ENCODE data around the gene RND1.

The RND1 gene

DNA sequence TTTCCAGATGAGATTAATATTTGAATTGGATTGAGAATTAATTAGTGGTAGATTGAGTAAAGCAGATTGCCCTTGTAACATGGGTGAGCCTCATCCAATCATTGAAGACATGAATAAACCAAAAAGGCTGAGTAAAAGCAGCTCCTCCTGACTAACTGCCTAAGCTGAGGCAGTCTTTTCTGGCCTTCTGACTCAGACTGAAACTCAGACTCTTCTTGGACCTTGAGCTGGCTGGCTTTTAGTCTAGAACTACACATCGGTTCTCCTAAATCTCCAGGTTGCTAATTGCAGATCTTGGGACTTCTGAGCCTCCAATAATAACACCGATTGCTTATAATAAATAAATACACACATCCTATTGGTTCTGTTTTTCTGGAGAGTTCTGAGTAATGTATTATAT, 35.6 kb upstream of the RND1 start:
- Histone ChIP-seq H3K36me3 (replicated peaks) (no peaks in the 10 kb centered on the region), H3K27me3 (replicated peaks) (no peaks in the 10 kb centered on the region), H3K4me3 (ENCODE audit: low read depth, low read length) (no peak overlapping the region), H3K27ac (no peak overlapping the region)
- in situ Hi-C loops (cut with HindIII; ENCODE audit: low pct_ligation_motif_present, low sequenced_read_pairs) = no loop called here
- TF ChIP-seq, protein P1, sequence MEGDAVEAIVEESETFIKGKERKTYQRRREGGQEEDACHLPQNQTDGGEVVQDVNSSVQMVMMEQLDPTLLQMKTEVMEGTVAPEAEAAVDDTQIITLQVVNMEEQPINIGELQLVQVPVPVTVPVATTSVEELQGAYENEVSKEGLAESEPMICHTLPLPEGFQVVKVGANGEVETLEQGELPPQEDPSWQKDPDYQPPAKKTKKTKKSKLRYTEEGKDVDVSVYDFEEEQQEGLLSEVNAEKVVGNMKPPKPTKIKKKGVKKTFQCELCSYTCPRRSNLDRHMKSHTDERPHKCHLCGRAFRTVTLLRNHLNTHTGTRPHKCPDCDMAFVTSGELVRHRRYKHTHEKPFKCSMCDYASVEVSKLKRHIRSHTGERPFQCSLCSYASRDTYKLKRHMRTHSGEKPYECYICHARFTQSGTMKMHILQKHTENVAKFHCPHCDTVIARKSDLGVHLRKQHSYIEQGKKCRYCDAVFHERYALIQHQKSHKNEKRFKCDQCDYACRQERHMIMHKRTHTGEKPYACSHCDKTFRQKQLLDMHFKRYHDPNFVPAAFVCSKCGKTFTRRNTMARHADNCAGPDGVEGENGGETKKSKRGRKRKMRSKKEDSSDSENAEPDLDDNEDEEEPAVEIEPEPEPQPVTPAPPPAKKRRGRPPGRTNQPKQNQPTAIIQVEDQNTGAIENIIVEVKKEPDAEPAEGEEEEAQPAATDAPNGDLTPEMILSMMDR (IDR thresholded peaks at IDR 0.05; ENCODE audit: low read depth, low read length, missing control alignments) = no peak
- DNase-seq = no peak

DNA sequence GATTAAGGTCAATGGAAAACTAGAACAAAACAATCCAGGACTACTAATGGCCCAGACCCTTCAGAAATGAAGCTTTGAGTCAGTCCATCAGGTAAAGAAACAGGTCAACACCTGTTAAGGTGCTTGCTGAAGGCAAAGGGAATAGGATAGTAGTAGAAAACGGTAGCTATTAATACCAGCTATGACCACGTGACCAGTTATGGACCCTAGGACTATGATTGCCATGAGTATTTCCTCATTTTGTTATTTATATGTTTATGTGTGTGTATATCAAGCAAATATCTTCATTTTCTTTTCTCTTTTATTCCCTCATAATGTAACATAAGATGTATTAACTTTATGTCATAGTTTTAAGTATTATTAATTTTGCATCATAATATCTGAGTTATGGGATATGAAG, 34.0 kb upstream of the RND1 start:
- Histone ChIP-seq H3K36me3 (replicated peaks) (no peaks in the 10 kb centered on the region), H3K27ac (no peak overlapping the region), H3K27me3 (replicated peaks) (no peaks in the 10 kb centered on the region), H3K4me3 (ENCODE audit: low read depth, low read length) (no peak overlapping the region)
- DNase-seq = no peak
- in situ Hi-C loops (cut with HindIII; ENCODE audit: low pct_ligation_motif_present, low sequenced_read_pairs) = no loop called here
- TF ChIP-seq, protein P1 (IDR thresholded peaks at IDR 0.05; ENCODE audit: low read depth, low read length, missing control alignments) = no peak

DNA sequence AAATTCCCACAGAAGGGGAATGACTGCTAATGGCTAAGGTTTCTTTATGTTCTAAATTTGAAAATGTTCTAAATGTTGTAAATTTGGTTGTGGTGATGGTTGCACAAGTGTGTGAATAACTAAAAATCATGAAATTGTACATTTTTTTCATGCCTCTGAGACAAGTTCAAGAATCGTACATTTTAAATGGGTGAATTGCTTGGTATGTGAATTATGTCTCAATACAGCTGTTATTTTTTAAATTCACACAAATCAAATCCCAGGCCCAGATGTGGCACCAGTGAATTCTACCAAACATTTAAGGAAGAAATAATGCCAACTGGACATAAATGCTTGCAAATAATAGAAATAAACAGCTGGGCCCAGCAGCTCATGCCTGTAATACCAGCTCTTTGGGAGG, 28.6 kb upstream of the RND1 start:
- TF ChIP-seq, protein P1 (IDR thresholded peaks at IDR 0.05; ENCODE audit: low read depth, low read length, missing control alignments) = no peak
- Histone ChIP-seq H3K36me3 (replicated peaks) (no peaks in the 10 kb centered on the region), H3K27me3 (replicated peaks) (no peaks in the 10 kb centered on the region), H3K4me3 (ENCODE audit: low read depth, low read length) (no peak overlapping the region), H3K27ac (no peak overlapping the region)
- DNase-seq = no peak
- in situ Hi-C loops (cut with HindIII; ENCODE audit: low pct_ligation_motif_present, low sequenced_read_pairs) = no loop called here

DNA sequence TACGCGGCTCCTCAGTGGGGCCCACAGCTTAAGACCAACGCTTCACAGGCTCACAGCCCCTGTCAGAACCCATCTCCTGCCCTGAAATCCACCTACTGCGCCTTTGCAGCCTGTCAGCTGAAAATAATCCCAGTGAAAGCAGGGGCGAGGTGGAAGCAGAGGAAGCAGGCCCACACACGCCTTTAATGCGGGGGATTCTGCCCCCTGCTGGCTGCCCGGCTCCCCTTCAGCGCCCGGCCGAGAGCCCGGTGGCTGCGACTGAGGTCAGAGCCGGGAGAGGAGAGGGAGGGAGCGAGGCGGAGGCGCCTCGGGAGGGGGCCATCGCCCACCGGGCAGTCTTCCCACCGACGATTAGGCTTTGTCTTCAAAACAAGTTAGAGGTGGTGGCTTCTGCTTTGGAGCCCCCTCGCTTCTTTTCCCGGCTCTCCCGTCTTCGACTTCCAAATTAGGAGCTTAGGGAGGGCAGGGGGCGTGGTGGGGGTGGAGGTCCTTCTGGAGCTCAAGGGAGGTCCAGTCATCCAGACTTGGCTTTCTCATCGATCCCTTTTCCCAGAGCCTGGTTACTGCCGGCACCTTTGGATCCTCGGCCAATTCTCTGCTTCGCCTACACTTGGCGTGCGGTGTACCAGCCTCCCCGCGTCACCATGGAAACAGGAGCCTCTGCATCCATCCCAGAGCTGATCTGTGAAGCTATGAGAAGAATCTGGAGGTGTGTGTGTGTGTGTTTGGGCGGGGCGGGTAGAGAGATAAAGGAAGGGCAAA, 25.2 kb upstream of the RND1 start:
- Histone ChIP-seq H3K27ac (no peak overlapping the region), H3K27me3 (replicated peaks) (no peaks in the 10 kb centered on the region), H3K36me3 (replicated peaks) (no peaks in the 10 kb centered on the region), H3K4me3 (ENCODE audit: low read depth, low read length) (peak overlapping the region; percentile 37)
- DNase-seq = peak; percentile 66
- in situ Hi-C loops (cut with HindIII; ENCODE audit: low pct_ligation_motif_present, low sequenced_read_pairs) = no loop called here
- TF ChIP-seq, protein P1 (IDR thresholded peaks at IDR 0.05; ENCODE audit: low read depth, low read length, missing control alignments) = peak; percentile 96

DNA sequence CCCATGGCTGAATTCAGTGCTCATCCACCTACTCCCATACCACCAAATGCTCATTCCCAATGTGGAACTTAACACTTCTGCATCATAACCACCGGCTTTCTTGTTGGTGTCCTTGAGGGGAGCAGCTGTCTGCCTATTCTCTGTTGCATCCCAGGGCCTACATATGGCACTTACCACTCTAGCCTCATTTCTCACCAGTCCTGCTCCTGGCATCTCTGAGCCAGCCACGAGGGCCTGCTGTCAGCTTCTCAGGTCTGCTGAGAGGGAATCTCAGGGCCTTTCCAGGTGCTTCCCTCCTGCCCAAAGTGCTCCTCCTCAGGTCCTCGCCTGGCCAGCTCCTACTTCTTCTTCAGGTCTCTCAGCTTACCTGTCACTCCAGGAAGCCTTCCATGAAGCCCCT, 24.0 kb upstream of the RND1 start:
- Histone ChIP-seq H3K27ac (no peak overlapping the region), H3K4me3 (ENCODE audit: low read depth, low read length) (no peak overlapping the region), H3K36me3 (replicated peaks) (no peaks in the 10 kb centered on the region), H3K27me3 (replicated peaks) (no peaks in the 10 kb centered on the region)
- in situ Hi-C loops (cut with HindIII; ENCODE audit: low pct_ligation_motif_present, low sequenced_read_pairs) = no loop called here
- no peak for DNase-seq
- TF ChIP-seq, protein P1 (IDR thresholded peaks at IDR 0.05; ENCODE audit: low read depth, low read length, missing control alignments) = no peak

All from brain microvascular endothelial cell (primary cell).